Gastrocnemius medialis (tissue), 4 donors: ENCODE data around the gene GPRIN3. TPM values are rescaled to one million over a fixed set of nuclear protein-coding genes. Genes with fewer than 3 reads are reported as not detected.
"Not testable (repeated sequence)": the region's sequence is repeated elsewhere in the genome, so short reads cannot be mapped to it uniquely, and the experiment has no call there.

ENCODE experiments used
- ATAC-seq, 2 donors: fragments of 150-250 bp; one replicate each; pipeline ENCODE4 v1.9.1; 2016
- DNase-seq, 2 donors: peaks; one replicate each; pipeline ENCODE4 v3.0.0-alpha.2; 2019
- H3K27ac ChIP-seq, 4 donors: fragments of 200-600 bp; sonication (generic); 1 replicate in 1 of 4; 2 replicates in 3 of 4; pipeline ENCODE4 v1.5.1; 2016 to 2018; ENCODE audit warnings: mild to moderate bottlenecking in 2 of 4, moderate library complexity in 1 of 4
- H3K27me3 ChIP-seq, 3 donors: fragments of 200-600 bp; sonication (generic) in 2 of 3; 1 replicate in 1 of 3; 2 replicates in 2 of 3; pipeline versions ENCODE4 v1.5.1 to v1.6.0; 2016 to 2019; ENCODE audit warnings: mild to moderate bottlenecking in 1 of 3, moderate library complexity in 1 of 3
- H3K36me3 ChIP-seq, 2 donors: fragments of 200-600 bp; sonication (generic) in 1 of 2; one replicate each; pipeline ENCODE4 v1.5.1; 2017 to 2018
- H3K4me1 ChIP-seq, 2 donors: fragments of 200-600 bp; sonication (generic) in 1 of 2; one replicate each; pipeline ENCODE4 v1.5.1; 2016 to 2017; ENCODE audit warnings: mild to moderate bottlenecking in 2 of 2
- H3K4me3 ChIP-seq, 4 donors: fragments of 200-600 bp; sonication (generic) in 3 of 4; 1 replicate in 1 of 4; 2 replicates in 3 of 4; pipeline ENCODE4 v1.5.1; 2016 to 2019; ENCODE audit warnings: mild to moderate bottlenecking in 2 of 4
- H3K9me3 ChIP-seq, 3 donors: fragments of 200-600 bp; sonication (generic) in 2 of 3; 1 replicate in 1 of 3; 2 replicates in 2 of 3; pipeline ENCODE4 v1.5.1; 2016 to 2019
- CTCF ChIP-seq, 5 experiments: fragments of 450-650 bp in 3 of 5; fragments of 200-600 bp in 2 of 5; sonication (generic) in 2 of 5; IDR thresholded peaks in 4 of 5; conservative IDR thresholded peaks in 1 of 5; 1 replicate in 4 of 5; 2 replicates in 1 of 5; pipeline ENCODE4 v1.5.1; 2016 to 2019; ENCODE audit warnings: antibody characterized with exemption in 5 of 5, mild to moderate bottlenecking in 3 of 5, moderate library complexity in 3 of 5
- POLR2A ChIP-seq, 2 donors: fragments of 450-650 bp; IDR thresholded peaks; one replicate each; pipeline ENCODE4 v1.6.1; 2017; ENCODE audit warnings: antibody characterized with exemption in 2 of 2, mild to moderate bottlenecking in 2 of 2, moderate library complexity in 2 of 2
- in situ Hi-C, 4 donors: fragments of 200-750 bp; cut with MboI; loops; one replicate each; pipeline versions ENCODE4 v1.15.0 to v1.8.0; 2017; ENCODE audit warnings: low sequenced_read_pairs in 4 of 4
- intact Hi-C: fragments of 100-400 bp; cut with DNase I; formaldehyde crosslinking; loops from one replicate; pipeline ENCODE4 v1.15.1; 2023; ENCODE audit warnings: low total_unique reads
- total RNA-seq, 4 donors: library from RNA; depleted of rRNA; stranded (reverse); fragments of >200 nt; gene quantifications; one replicate each; pipeline versions ENCODE4 v1.1.0 to v1.2.3, GENCODE V29; 2016

GPRIN3 gene
- total RNA-seq, 4 donors from 2014 or later: 1.2 to 3.1 (median 1.8) TPM

DNA sequence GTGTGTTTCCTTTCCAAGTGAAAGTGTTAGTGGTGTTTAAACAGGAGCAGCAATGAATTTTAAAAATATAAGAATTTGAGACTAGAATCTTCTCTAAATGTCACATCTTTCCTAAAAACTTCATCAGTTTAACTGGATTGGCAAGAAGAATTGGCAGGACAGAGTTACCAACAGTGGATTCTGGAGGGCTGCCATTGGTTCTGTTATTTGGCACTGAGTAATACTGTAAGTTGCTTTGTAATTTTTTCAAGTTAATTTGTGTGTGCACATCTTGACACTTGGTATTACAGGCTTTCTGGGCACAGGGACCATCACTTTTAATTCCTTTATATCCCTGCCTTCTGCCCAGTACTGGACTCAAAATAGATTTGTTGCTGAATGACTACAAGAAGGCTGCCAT lies 4.5 kb upstream of the GPRIN3 start:
- DNase-seq: no peak
- Histone ChIP-seq H3K27ac (no peak overlapping the region), H3K4me1 (no peaks in the 10 kb centered on the region), H3K4me3 (no peak overlapping the region), H3K36me3 (no peaks in the 10 kb centered on the region), H3K27me3 (peaks cover 6 to 19% (median 14%) of the 10 kb centered on the region in 3 donors), H3K9me3 (no peaks in the 10 kb centered on the region)
- intact Hi-C loops (no loop called here), in situ Hi-C loops (no loop called here)
- ATAC-seq: no peak
- TF ChIP-seq POLR2A (IDR thresholded peaks at IDR 0.05) (no peak), CTCF (IDR thresholded peaks at IDR 0.05 in 4 of 5, conservative IDR thresholded peaks at IDR 0.05 in 1 of 5) (no peak)

- ATAC-seq: no peak
- Histone ChIP-seq H3K9me3 (no peaks in the 10 kb centered on the region), H3K27ac (no peak overlapping the region), H3K4me1 (no peaks in the 10 kb centered on the region), H3K4me3 (no peak overlapping the region), H3K36me3 (no peaks in the 10 kb centered on the region), H3K27me3 (peaks cover 6 to 22% (median 14%) of the 10 kb centered on the region in 3 donors)
- DNase-seq: no peak
- in situ Hi-C loops: no loop called here
- TF ChIP-seq POLR2A (IDR thresholded peaks at IDR 0.05) (no peak), CTCF (IDR thresholded peaks at IDR 0.05 in 4 of 5, conservative IDR thresholded peaks at IDR 0.05 in 1 of 5) (no peak)
- intact Hi-C loops: no loop called here
Measured at GRCh38 chr4:89311433-89311832, 3.8 kb upstream of the GPRIN3 start.

DNA sequence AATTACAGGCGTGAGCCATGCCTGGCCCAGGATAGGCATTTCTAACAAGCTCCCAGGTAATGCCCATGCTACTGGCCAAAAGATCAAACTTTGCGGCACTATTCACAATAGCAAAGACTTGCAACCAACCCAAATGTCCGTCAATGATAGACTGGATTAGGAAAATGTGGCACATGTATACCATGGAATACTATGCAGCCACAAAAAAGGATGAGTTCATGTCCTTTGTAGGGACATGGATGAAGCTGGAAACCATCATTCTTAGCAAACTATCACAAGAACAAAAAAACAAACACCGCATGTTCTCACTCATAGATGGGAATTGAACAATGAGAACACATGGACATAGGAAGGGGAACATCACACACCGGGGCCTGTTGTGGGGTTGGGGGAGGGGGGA lies 1.6 kb upstream of the GPRIN3 start:
- H3K36me3 ChIP-seq, H3K4me3 ChIP-seq, in situ Hi-C loops, H3K9me3 ChIP-seq, H3K4me1 ChIP-seq, ATAC-seq, H3K27ac ChIP-seq, DNase-seq: not testable (repeated sequence)
- intact Hi-C loops: loop anchor here (10.0 kb wide), 1 partner anchor 106 kb away; no protein-coding TSS in a partner anchor
- peaks cover 6 to 22% (median 14%) of the 10 kb centered on the region in 3 donors for H3K27me3 ChIP-seq

DNA sequence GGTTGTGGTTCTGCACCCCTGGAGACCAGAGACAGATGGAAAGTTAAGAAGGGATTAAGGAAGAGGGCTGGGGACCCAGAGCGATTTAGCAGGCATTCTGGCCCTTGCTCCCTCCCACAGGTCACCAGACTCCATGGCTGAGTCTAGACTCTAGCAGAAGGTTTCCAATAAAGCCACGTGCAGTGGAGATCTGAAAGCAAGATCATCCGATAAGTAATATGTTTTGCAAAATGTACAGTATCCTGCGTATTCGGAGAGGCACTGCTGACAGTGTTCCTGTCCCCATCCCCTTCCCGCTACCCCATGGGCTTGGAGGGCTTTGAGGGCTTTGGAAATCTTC lies 531 bp upstream of the GPRIN3 start:
- no peak for TF ChIP-seq POLR2A (IDR thresholded peaks at IDR 0.05)
- no peak for TF ChIP-seq CTCF (IDR thresholded peaks at IDR 0.05 in 4 of 5, conservative IDR thresholded peaks at IDR 0.05 in 1 of 5)
- peak overlapping the region in 1 of 4 donors; percentile 34 for H3K27ac ChIP-seq
- ATAC-seq (no peak), DNase-seq (no peak)
- in situ Hi-C loops (no loop called here), intact Hi-C loops (loop anchor here (10.0 kb wide), 1 partner anchor 107 kb away; no protein-coding TSS in a partner anchor)
- no peaks in the 10 kb centered on the region for H3K36me3 ChIP-seq
- H3K9me3 ChIP-seq: no peaks in the 10 kb centered on the region
- no peaks in the 10 kb centered on the region for H3K4me1 ChIP-seq
- H3K4me3 ChIP-seq: peak overlapping the region; percentile 54 to 74 (median 58)
- peaks cover 6 to 22% (median 14%) of the 10 kb centered on the region in 3 donors for H3K27me3 ChIP-seq

DNA sequence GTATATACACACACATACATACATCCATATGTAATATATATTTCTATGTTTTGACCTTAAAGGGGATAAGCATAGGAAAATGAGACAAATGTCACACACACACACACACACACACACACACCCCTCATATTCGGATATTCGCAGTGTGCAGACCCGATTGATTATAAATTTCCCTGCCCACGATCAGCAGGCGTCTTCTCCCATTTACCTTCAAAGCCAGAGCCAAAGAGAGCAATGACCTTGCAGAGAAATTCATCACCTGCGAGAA lies 488 bp downstream of the GPRIN3 start:
- H3K9me3 ChIP-seq: no peaks in the 10 kb centered on the region
- in situ Hi-C loops: no loop called here

More for the DNA sequence above, 488 bp downstream of the GPRIN3 start:
- Histone ChIP-seq H3K4me3 (peak overlapping the region; percentile 54 to 74 (median 58)), H3K27ac (peak overlapping the region; percentile 34 to 56 (median 39)), H3K36me3 (no peaks in the 10 kb centered on the region), H3K4me1 (no peaks in the 10 kb centered on the region), H3K27me3 (peaks cover 6 to 22% (median 14%) of the 10 kb centered on the region in 3 donors)
- ATAC-seq (no peak), DNase-seq (no peak)
- no peak for TF ChIP-seq CTCF (IDR thresholded peaks at IDR 0.05 in 4 of 5, conservative IDR thresholded peaks at IDR 0.05 in 1 of 5)
- no peak for TF ChIP-seq POLR2A (IDR thresholded peaks at IDR 0.05)
- intact Hi-C loops: loop anchor here (10.0 kb wide), 1 partner anchor 108 kb away; no protein-coding TSS in a partner anchor
